Large intestine (tissue), 3 donors: Measurements from ENCODE around the gene ARMC9. TPM values are rescaled to one million over a fixed set of nuclear protein-coding genes. Genes with fewer than 3 reads are reported as not detected.

Experiments used
- DNase-seq, 2 donors: peaks; one replicate each; pipeline versions ENCODE4 v3.0.0 to v3.0.0-alpha.2; 2013
- H3K27ac ChIP-seq: one replicate; pipeline ENCODE4 v1.5.1; 2013; ENCODE audit warnings: low read length
- H3K27me3 ChIP-seq: 2 replicates; pipeline ENCODE4 v1.6.1; 2013; ENCODE audit warnings: low read length; ENCODE audit not compliant: control insufficient read depth, insufficient read depth
- H3K36me3 ChIP-seq: 2 replicates; pipeline ENCODE4 v1.6.1; 2013; ENCODE audit warnings: low read length; ENCODE audit not compliant: control insufficient read depth, insufficient read depth
- H3K4me1 ChIP-seq: one replicate; pipeline ENCODE4 v1.6.1; 2013; ENCODE audit warnings: low read length; ENCODE audit not compliant: control insufficient read depth, insufficient read depth
- H3K4me3 ChIP-seq: one replicate; pipeline ENCODE4 v1.5.1; 2013; ENCODE audit warnings: low read length
- H3K9me3 ChIP-seq: one replicate; pipeline ENCODE4 v1.6.1; 2013; ENCODE audit warnings: mild to moderate bottlenecking, low read depth, low read length, moderate library complexity; ENCODE audit not compliant: control insufficient read depth
- WGBS: methylation state at CpG from one replicate; pipeline ENCODE4 v1.1.5; 2013; ENCODE audit warnings: low lambda C conversion rate; ENCODE audit not compliant: insufficient coverage; 5-methylcytosine and 5-hydroxymethylcytosine counted together
- polyA plus RNA-seq: library from polyadenylated mRNA; unstranded; fragments of 120-200 nt; gene quantifications from one replicate; pipeline ENCODE4 v1.2.1, GENCODE V29; 2013

The ARMC9 gene
- polyA plus RNA-seq, 1 donor, result 14.4 TPM

- Histone ChIP-seq H3K4me1 (no peaks in the 10 kb centered on the region), H3K27me3 (no peaks in the 10 kb centered on the region), H3K36me3 (peaks cover 17% of the 10 kb centered on the region), H3K4me3 (no peak overlapping the region), H3K9me3 (no peaks in the 10 kb centered on the region), H3K27ac (no peak overlapping the region)
- WGBS, result no CpG with 5 or more reads among the region's 8 CpGs
- no peak for DNase-seq
Measured at GRCh38 chr2:231330311-231330710, 131.9 kb downstream of the ARMC9 start.

- no peaks in the 10 kb centered on the region for H3K4me1 ChIP-seq
- H3K27me3 ChIP-seq, result no peaks in the 10 kb centered on the region
- H3K36me3 ChIP-seq, result peaks cover 17% of the 10 kb centered on the region
- no peaks in the 10 kb centered on the region for H3K9me3 ChIP-seq
- DNase-seq, result no peak
- WGBS, result no CpG with 5 or more reads among the region's 7 CpGs
- no peak overlapping the region for H3K27ac ChIP-seq
- H3K4me3 ChIP-seq, result no peak overlapping the region
Measured at GRCh38 chr2:231331533-231331932, 133.1 kb downstream of the ARMC9 start.

GRCh38 chr2:231332388-231332787, 134.0 kb downstream of the ARMC9 start:
- Histone ChIP-seq H3K27me3 (no peaks in the 10 kb centered on the region), H3K9me3 (no peaks in the 10 kb centered on the region), H3K4me1 (no peaks in the 10 kb centered on the region), H3K36me3 (peaks cover 17% of the 10 kb centered on the region), H3K4me3 (no peak overlapping the region), H3K27ac (no peak overlapping the region)
- DNase-seq, result no peak
- WGBS, result no CpG with 5 or more reads among the region's 6 CpGs

- no peak for DNase-seq
- Histone ChIP-seq H3K4me3 (no peak overlapping the region), H3K27me3 (no peaks in the 10 kb centered on the region), H3K9me3 (no peaks in the 10 kb centered on the region), H3K4me1 (no peaks in the 10 kb centered on the region), H3K27ac (no peak overlapping the region), H3K36me3 (peaks cover 17% of the 10 kb centered on the region)
- WGBS, result no CpG with 5 or more reads among the region's 9 CpGs
Measured at GRCh38 chr2:231332872-231333500, 134.6 kb downstream of the ARMC9 start.

- H3K9me3 ChIP-seq, result no peaks in the 10 kb centered on the region
- no peak for DNase-seq
- no peak overlapping the region for H3K27ac ChIP-seq
- H3K27me3 ChIP-seq, result no peaks in the 10 kb centered on the region
- H3K4me3 ChIP-seq, result no peak overlapping the region
- peaks cover 17% of the 10 kb centered on the region for H3K36me3 ChIP-seq
- H3K4me1 ChIP-seq, result no peaks in the 10 kb centered on the region
- WGBS, result 80% methylated on average over 1 of the region's 14 CpGs
Measured at GRCh38 chr2:231334179-231334930, 135.9 kb downstream of the ARMC9 start.

- no peaks in the 10 kb centered on the region for H3K27me3 ChIP-seq
- no peaks in the 10 kb centered on the region for H3K9me3 ChIP-seq
- no CpG with 5 or more reads among the region's 5 CpGs for WGBS
- no peak for DNase-seq
- H3K27ac ChIP-seq, result no peak overlapping the region
- no peaks in the 10 kb centered on the region for H3K4me1 ChIP-seq
- H3K36me3 ChIP-seq, result peaks cover 17% of the 10 kb centered on the region
- H3K4me3 ChIP-seq, result no peak overlapping the region
Measured at GRCh38 chr2:231334981-231335380, 136.6 kb downstream of the ARMC9 start.

- no peak for DNase-seq
- 100% methylated on average over 1 of the region's 13 CpGs for WGBS
- Histone ChIP-seq H3K27ac (no peak overlapping the region), H3K27me3 (no peaks in the 10 kb centered on the region), H3K36me3 (peaks cover 14% of the 10 kb centered on the region), H3K9me3 (no peaks in the 10 kb centered on the region), H3K4me1 (no peaks in the 10 kb centered on the region), H3K4me3 (no peak overlapping the region)
Measured at GRCh38 chr2:231335591-231335990, 137.2 kb downstream of the ARMC9 start.

- Histone ChIP-seq H3K36me3 (peaks cover 13% of the 10 kb centered on the region), H3K4me3 (no peak overlapping the region), H3K27me3 (no peaks in the 10 kb centered on the region), H3K27ac (no peak overlapping the region), H3K4me1 (no peaks in the 10 kb centered on the region), H3K9me3 (no peaks in the 10 kb centered on the region)
- 86% methylated on average over 2 of the region's 11 CpGs for WGBS
- no peak for DNase-seq
Measured at GRCh38 chr2:231336236-231336635, 137.8 kb downstream of the ARMC9 start.

GRCh38 chr2:231336700-231337099, 138.3 kb downstream of the ARMC9 start:
- no peaks in the 10 kb centered on the region for H3K4me1 ChIP-seq
- H3K9me3 ChIP-seq, result no peaks in the 10 kb centered on the region
- no peak overlapping the region for H3K4me3 ChIP-seq
- no peak for DNase-seq
- no peak overlapping the region for H3K27ac ChIP-seq
- peaks cover 13% of the 10 kb centered on the region for H3K36me3 ChIP-seq
- no peaks in the 10 kb centered on the region for H3K27me3 ChIP-seq
- WGBS, result no CpG with 5 or more reads among the region's 5 CpGs

GRCh38 chr2:231337807-231338759, 139.7 kb downstream of the ARMC9 start:
- no peak overlapping the region for H3K4me3 ChIP-seq
- no peak overlapping the region for H3K27ac ChIP-seq
- WGBS, result 63% methylated on average over 4 of the region's 18 CpGs
- no peaks in the 10 kb centered on the region for H3K27me3 ChIP-seq
- no peaks in the 10 kb centered on the region for H3K9me3 ChIP-seq
- H3K4me1 ChIP-seq, result no peaks in the 10 kb centered on the region
- no peak for DNase-seq
- peaks cover 6% of the 10 kb centered on the region for H3K36me3 ChIP-seq
